Measurements from ENCODE around the gene CSMD2. TPM values are rescaled to one million over a fixed set of nuclear protein-coding genes. Genes with fewer than 3 reads are reported as not detected.

The CSMD2 gene
- total and polyA plus RNA-seq, 2 experiments from 2014 or later, result 5.3 to 16.6 TPM

DNA sequence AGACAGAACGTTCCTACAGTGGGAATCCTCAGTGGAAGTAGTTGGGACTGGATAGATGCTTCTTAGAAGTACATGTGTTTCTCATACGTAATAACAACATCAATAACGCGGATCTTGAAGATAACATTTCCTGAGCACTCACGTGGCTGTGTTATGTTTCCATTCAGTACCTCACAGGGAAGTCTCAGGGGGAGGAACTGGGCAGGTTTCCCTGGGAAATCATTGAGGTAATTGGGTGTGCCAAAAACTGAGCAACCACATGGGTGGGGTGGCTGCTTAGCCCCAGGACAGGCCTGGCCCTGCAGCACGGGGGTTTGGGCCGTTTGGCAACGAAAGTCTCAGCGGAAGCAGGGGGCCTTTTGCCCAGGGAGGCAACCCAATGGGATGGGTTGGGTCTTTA lies 558.8 kb downstream of the CSMD2 start (continued):
- TF ChIP-seq ZNF462 (CRISPR knock-in tag; IDR thresholded peaks at IDR 0.05) (no peak), EZH2 (IDR thresholded peaks at IDR 0.05; ENCODE audit: low read depth, unreplicated experiment) (no peak), NANOG (IDR thresholded peaks at IDR 0.05; ENCODE audit: borderline replicate concordance) (no peak), JUNB (IDR thresholded peaks at IDR 0.05; ENCODE audit: unreplicated experiment) (no peak), CREB1 (CRISPR knock-in tag; IDR thresholded peaks at IDR 0.05; ENCODE audit: low read depth) (no peak), POLR2AphosphoS5 (IDR thresholded peaks at IDR 0.05; ENCODE audit: low read depth) (no peak)
- TF ChIP-seq, protein P1, sequence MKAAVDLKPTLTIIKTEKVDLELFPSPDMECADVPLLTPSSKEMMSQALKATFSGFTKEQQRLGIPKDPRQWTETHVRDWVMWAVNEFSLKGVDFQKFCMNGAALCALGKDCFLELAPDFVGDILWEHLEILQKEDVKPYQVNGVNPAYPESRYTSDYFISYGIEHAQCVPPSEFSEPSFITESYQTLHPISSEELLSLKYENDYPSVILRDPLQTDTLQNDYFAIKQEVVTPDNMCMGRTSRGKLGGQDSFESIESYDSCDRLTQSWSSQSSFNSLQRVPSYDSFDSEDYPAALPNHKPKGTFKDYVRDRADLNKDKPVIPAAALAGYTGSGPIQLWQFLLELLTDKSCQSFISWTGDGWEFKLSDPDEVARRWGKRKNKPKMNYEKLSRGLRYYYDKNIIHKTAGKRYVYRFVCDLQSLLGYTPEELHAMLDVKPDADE (IDR thresholded peaks at IDR 0.05), result no peak

- no peak for DNase-seq (ENCODE audit: low spot score)
- no peak overlapping the region for H2AFZ ChIP-seq
- H3K4me1 Mint-ChIP-seq, result no peaks in the 10 kb centered on the region
- no peak for ATAC-seq
- H4K20me1 ChIP-seq (replicated peaks; ENCODE audit: insufficient read depth), result no peaks in the 10 kb centered on the region
- no peaks in the 10 kb centered on the region for H3K27me3 ChIP-seq (ENCODE audit: insufficient read depth)
- peaks cover 2% of the 10 kb centered on the region for H3K27me3 Mint-ChIP-seq (ENCODE audit: insufficient read depth, low read depth, poor library complexity)
- H3K79me2 ChIP-seq (replicated peaks; ENCODE audit: insufficient read depth), result no peaks in the 10 kb centered on the region
- H3K36me3 Mint-ChIP-seq (ENCODE audit: low read depth), result peaks cover 14% of the 10 kb centered on the region
- H3F3A ChIP-seq (replicated peaks; ENCODE audit: low read depth), result no peaks in the 10 kb centered on the region
- H3K4me3 ChIP-seq, result no peak overlapping the region
- no peak overlapping the region for H3K27ac Mint-ChIP-seq
- no peak overlapping the region for H3K4me2 ChIP-seq
- no peaks in the 10 kb centered on the region for H3K9me3 Mint-ChIP-seq
- no peak overlapping the region for H3K4me3 Mint-ChIP-seq
- H3K27ac ChIP-seq (ENCODE audit: low read depth), result no peak overlapping the region
- no peaks in the 10 kb centered on the region for H3K36me3 ChIP-seq (ENCODE audit: insufficient read depth)
- H3K9me2 ChIP-seq (ENCODE audit: insufficient read depth), result peaks cover 5% of the 10 kb centered on the region; the same call in 1 of the 2 replicates
- no peaks in the 10 kb centered on the region for H3K4me1 ChIP-seq (ENCODE audit: insufficient read depth)
- TF ChIP-seq EZH2phosphoT487 (IDR thresholded peaks at IDR 0.05; ENCODE audit: unreplicated experiment), result no peak
- TF ChIP-seq STAT1 (IDR thresholded peaks at IDR 0.05; ENCODE audit: unreplicated experiment), result no peak
- TF ChIP-seq, protein P2, sequence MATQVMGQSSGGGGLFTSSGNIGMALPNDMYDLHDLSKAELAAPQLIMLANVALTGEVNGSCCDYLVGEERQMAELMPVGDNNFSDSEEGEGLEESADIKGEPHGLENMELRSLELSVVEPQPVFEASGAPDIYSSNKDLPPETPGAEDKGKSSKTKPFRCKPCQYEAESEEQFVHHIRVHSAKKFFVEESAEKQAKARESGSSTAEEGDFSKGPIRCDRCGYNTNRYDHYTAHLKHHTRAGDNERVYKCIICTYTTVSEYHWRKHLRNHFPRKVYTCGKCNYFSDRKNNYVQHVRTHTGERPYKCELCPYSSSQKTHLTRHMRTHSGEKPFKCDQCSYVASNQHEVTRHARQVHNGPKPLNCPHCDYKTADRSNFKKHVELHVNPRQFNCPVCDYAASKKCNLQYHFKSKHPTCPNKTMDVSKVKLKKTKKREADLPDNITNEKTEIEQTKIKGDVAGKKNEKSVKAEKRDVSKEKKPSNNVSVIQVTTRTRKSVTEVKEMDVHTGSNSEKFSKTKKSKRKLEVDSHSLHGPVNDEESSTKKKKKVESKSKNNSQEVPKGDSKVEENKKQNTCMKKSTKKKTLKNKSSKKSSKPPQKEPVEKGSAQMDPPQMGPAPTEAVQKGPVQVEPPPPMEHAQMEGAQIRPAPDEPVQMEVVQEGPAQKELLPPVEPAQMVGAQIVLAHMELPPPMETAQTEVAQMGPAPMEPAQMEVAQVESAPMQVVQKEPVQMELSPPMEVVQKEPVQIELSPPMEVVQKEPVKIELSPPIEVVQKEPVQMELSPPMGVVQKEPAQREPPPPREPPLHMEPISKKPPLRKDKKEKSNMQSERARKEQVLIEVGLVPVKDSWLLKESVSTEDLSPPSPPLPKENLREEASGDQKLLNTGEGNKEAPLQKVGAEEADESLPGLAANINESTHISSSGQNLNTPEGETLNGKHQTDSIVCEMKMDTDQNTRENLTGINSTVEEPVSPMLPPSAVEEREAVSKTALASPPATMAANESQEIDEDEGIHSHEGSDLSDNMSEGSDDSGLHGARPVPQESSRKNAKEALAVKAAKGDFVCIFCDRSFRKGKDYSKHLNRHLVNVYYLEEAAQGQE (IDR thresholded peaks at IDR 0.05; ENCODE audit: unreplicated experiment), result no peak
- TF ChIP-seq NANOG (IDR thresholded peaks at IDR 0.05; ENCODE audit: borderline replicate concordance), result no peak
- no peak for TF ChIP-seq ZNF331 (CRISPR knock-in tag; IDR thresholded peaks at IDR 0.05; ENCODE audit: low read depth)
- no peak for TF ChIP-seq POLR2AphosphoS5 (IDR thresholded peaks at IDR 0.05; ENCODE audit: low read depth)
- no peak for TF ChIP-seq CTCF (conservative IDR thresholded peaks at IDR 0.05; ENCODE audit: low read depth in 2 of 2)
Observed at GRCh38 chr1:33602271-33602670, 562.8 kb downstream of the CSMD2 start.
